Neutrophil (primary cell): ENCODE results near the gene ABCB11.

Experiments
- H3K27ac ChIP-seq: fragments of 200-600 bp; sonication (generic); 2 replicates; pipeline ENCODE4 v1.5.1; 2016; ENCODE audit warnings: mild to moderate bottlenecking, moderate library complexity
- H3K27me3 ChIP-seq: fragments of 200-600 bp; sonication (generic); 2 replicates; pipeline ENCODE4 v1.6.0; 2016; ENCODE audit warnings: mild to moderate bottlenecking
- H3K36me3 ChIP-seq: fragments of 200-600 bp; sonication (generic); 2 replicates; pipeline ENCODE4 v1.5.1; 2017
- H3K4me1 ChIP-seq, 2 experiments: fragments of 200-600 bp in 1 of 2; sonication (generic) in 1 of 2; 1 replicate in 1 of 2; 2 replicates in 1 of 2; pipeline versions ENCODE4 v1.5.1 to v1.6.1; 2013 to 2016; ENCODE audit warnings: low read depth in 1 of 2, low read length in 1 of 2, mild to moderate bottlenecking in 1 of 2, moderate library complexity in 1 of 2; ENCODE audit not compliant: control insufficient read depth in 1 of 2, insufficient read depth in 1 of 2
- H3K4me3 ChIP-seq, 2 experiments: fragments of 200-600 bp in 1 of 2; sonication (generic) in 1 of 2; 1 replicate in 1 of 2; 2 replicates in 1 of 2; pipeline ENCODE4 v1.5.1; 2013 to 2016; ENCODE audit warnings: low read depth in 1 of 2, low read length in 1 of 2, mild to moderate bottlenecking in 1 of 2, moderate library complexity in 1 of 2
- H3K9me3 ChIP-seq: fragments of 200-600 bp; sonication (generic); 2 replicates; pipeline ENCODE4 v1.5.1; 2016
- TF ChIP-seq, protein P1 (sequence below): fragments of 200-600 bp; sonication (generic); IDR thresholded peaks from 2 replicates; pipeline ENCODE4 v1.5.1; 2016; ENCODE audit warnings: antibody characterized with exemption

Gene ABCB11

DNA sequence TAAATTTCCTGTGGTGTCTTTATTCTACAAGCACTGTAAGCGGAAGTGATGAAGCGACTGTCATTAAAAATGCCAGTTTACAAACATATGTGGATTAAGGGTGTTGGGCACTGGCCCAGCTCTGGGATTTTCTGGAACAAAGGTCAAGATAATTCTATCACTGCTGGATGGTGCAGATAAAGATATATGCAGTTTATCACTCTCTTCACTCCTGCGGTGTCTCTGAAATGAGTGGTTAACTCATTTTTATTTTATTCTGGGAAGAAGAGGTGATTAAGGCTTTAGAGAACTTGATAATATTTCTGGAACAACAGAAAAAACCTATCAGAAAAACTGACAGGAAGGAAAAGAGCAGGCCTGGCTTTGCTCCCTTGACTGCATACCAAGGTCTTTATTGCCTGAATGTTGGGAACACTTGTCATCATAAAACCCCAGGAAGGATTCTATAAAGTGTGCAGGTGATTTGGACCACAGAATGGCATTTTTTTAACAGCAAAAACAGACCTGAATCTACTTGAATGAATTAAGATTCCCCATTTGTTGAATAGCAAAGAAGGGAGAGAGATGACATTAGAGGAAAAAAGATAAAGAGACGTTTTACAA lies 32.4 kb downstream of the ABCB11 start:
- Histone ChIP-seq H3K4me3 (no peak overlapping the region), H3K36me3 (no peaks in the 10 kb centered on the region), H3K27ac (no peak overlapping the region), H3K27me3 (no peaks in the 10 kb centered on the region), H3K4me1 (peaks cover 0 to 1% of the 10 kb centered on the region in 2 experiments), H3K9me3 (no peaks in the 10 kb centered on the region)
- TF ChIP-seq, protein P1, sequence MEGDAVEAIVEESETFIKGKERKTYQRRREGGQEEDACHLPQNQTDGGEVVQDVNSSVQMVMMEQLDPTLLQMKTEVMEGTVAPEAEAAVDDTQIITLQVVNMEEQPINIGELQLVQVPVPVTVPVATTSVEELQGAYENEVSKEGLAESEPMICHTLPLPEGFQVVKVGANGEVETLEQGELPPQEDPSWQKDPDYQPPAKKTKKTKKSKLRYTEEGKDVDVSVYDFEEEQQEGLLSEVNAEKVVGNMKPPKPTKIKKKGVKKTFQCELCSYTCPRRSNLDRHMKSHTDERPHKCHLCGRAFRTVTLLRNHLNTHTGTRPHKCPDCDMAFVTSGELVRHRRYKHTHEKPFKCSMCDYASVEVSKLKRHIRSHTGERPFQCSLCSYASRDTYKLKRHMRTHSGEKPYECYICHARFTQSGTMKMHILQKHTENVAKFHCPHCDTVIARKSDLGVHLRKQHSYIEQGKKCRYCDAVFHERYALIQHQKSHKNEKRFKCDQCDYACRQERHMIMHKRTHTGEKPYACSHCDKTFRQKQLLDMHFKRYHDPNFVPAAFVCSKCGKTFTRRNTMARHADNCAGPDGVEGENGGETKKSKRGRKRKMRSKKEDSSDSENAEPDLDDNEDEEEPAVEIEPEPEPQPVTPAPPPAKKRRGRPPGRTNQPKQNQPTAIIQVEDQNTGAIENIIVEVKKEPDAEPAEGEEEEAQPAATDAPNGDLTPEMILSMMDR: no peak

DNA sequence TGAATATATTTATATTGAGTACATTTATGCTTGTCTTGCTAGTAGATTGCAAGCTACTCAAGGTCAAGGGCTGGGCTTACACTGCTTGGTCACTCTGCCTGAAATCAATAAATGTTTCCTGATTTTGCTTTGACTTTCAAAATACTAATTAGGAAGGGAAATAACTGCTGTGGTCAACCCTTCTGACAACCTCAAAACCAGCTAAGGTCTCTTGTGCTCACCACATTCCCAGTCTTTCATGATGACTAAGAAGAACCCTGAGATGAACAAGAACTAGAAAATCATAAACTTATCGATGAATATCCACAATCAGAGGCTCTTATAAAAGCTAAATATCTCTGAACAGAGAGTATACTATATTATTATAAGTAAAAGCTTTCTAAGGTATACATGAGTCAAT lies 33.3 kb downstream of the ABCB11 start:
- peaks cover 9 to 10% of the 10 kb centered on the region in 2 experiments for H3K4me1 ChIP-seq
- H3K27me3 ChIP-seq: no peaks in the 10 kb centered on the region
- H3K4me3 ChIP-seq: no peak overlapping the region
- TF ChIP-seq, protein P1: no peak
- no peaks in the 10 kb centered on the region for H3K9me3 ChIP-seq
- H3K27ac ChIP-seq: no peak overlapping the region
- H3K36me3 ChIP-seq: no peaks in the 10 kb centered on the region

GRCh38 chr2:168997118-168997521 lies 34.0 kb downstream of the ABCB11 start:
- no peaks in the 10 kb centered on the region for H3K36me3 ChIP-seq
- no peaks in the 10 kb centered on the region for H3K27me3 ChIP-seq
- H3K9me3 ChIP-seq: no peaks in the 10 kb centered on the region
- TF ChIP-seq, protein P1: no peak
- H3K4me1 ChIP-seq: peaks cover 15 to 17% of the 10 kb centered on the region in 2 experiments
- no peak overlapping the region for H3K4me3 ChIP-seq
- no peak overlapping the region for H3K27ac ChIP-seq

GRCh38 chr2:168995744-168996143 lies 35.4 kb downstream of the ABCB11 start:
- Histone ChIP-seq H3K27me3 (no peaks in the 10 kb centered on the region), H3K4me1 (peaks cover 18 to 20% of the 10 kb centered on the region in 2 experiments), H3K9me3 (no peaks in the 10 kb centered on the region), H3K27ac (no peak overlapping the region), H3K36me3 (no peaks in the 10 kb centered on the region), H3K4me3 (no peak overlapping the region)
- TF ChIP-seq, protein P1: no peak

- H3K36me3 ChIP-seq: no peaks in the 10 kb centered on the region
- H3K4me3 ChIP-seq: no peak overlapping the region
- H3K9me3 ChIP-seq: no peaks in the 10 kb centered on the region
- no peak overlapping the region for H3K27ac ChIP-seq
- peaks cover 18 to 20% of the 10 kb centered on the region in 2 experiments for H3K4me1 ChIP-seq
- TF ChIP-seq, protein P1: no peak
- H3K27me3 ChIP-seq: no peaks in the 10 kb centered on the region
Measured at GRCh38 chr2:168993538-168993937, 37.6 kb downstream of the ABCB11 start.
